GM12873 (cell line): ENCODE measurements around the gene TAS1R3.

Experiments used
- TF ChIP-seq, protein P1 (sequence below): IDR thresholded peaks from 2 replicates; pipeline ENCODE4 v1.5.1; 2012; ENCODE audit warnings: low read depth, mild to moderate bottlenecking, moderate library complexity, low read length, control low read depth; ENCODE audit not compliant: insufficient read depth; ENCODE audit errors: missing control alignments

Gene TAS1R3

DNA sequence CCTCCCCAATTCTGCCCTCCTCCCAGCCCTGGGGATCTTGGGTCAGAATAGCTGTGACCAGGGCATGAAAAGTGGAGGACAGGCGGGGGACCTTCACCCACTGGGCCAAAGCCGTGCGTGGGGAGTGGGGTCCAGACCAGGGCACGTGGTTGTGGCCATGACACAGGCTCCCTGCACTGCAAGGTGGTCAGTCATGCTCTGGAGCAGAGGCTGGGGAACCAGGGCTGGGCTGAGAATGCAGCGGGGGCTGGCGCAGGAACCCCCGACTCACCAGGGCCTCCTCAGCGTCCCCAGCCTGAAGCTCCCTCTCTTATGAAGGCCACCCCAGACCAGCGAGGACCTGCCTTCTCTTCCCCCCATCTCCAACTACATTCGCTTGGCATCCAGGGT is 15.4 kb downstream of the TAS1R3 start:
- TF ChIP-seq, protein P1, sequence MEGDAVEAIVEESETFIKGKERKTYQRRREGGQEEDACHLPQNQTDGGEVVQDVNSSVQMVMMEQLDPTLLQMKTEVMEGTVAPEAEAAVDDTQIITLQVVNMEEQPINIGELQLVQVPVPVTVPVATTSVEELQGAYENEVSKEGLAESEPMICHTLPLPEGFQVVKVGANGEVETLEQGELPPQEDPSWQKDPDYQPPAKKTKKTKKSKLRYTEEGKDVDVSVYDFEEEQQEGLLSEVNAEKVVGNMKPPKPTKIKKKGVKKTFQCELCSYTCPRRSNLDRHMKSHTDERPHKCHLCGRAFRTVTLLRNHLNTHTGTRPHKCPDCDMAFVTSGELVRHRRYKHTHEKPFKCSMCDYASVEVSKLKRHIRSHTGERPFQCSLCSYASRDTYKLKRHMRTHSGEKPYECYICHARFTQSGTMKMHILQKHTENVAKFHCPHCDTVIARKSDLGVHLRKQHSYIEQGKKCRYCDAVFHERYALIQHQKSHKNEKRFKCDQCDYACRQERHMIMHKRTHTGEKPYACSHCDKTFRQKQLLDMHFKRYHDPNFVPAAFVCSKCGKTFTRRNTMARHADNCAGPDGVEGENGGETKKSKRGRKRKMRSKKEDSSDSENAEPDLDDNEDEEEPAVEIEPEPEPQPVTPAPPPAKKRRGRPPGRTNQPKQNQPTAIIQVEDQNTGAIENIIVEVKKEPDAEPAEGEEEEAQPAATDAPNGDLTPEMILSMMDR: no peak

DNA sequence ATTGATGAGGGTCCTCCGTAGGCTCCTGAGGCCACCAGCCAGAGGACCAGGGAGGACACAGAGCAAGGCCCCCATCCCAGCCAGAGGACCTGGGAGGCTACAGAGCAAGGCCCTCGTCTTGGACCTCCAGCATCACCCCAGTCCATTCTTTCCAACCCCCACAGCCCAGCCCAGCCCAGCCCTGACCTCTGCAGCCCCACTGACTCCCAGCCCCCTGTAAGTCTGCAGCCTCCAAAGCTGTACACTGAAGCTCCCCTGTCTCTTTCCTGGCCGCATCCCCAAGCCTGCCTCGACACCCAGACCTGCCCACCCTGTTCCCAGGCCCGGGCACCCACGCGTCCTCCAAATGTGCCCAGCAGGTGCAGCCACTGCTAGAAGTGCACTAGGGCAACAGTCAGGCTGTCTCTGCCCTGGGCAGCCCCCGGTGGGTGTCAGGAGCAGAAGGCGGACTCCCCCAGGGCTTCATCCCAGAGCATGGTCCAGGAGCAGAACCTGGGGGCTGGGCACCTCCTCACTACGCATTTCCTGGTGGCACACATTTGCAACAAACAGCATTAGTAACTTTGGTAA is 16.0 kb downstream of the TAS1R3 start:
- TF ChIP-seq, protein P1: no peak

DNA sequence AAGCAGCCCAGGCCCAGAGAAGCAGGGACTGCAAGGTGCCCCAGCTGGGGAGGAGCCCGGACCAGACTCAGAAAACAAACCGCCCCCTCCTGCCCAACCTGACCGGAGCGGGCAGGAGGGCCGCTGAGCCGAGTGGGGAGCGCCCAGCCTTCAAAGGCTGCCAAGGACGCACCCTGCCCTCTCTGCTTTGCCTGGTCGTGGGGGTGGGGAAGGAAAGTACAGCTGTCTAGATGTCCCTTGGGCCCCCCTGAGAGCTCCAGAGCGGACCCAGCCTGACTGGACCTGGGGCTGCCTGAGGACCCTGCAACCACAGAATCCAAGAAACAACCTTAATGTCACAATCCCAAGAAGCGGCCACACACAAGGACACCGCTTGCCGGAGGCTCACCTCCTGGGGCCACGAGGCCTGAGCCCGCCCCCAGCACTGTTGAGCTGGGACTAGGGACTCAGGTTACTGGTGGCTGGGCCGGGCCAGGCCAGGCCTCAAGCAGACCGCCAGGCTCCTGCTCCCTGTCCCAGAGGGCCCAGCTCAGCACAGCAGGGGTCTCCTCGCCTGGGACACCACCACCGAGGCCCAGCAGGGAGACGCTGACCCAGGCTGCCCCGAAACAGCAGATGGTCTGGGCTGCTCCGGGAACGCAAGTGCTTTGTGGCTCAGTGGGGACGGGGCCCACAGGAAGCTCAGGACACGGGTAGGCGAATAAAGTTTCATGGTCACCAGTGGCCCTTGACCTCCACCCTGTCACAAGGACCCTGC is 16.8 kb downstream of the TAS1R3 start:
- TF ChIP-seq, protein P1: no peak

DNA sequence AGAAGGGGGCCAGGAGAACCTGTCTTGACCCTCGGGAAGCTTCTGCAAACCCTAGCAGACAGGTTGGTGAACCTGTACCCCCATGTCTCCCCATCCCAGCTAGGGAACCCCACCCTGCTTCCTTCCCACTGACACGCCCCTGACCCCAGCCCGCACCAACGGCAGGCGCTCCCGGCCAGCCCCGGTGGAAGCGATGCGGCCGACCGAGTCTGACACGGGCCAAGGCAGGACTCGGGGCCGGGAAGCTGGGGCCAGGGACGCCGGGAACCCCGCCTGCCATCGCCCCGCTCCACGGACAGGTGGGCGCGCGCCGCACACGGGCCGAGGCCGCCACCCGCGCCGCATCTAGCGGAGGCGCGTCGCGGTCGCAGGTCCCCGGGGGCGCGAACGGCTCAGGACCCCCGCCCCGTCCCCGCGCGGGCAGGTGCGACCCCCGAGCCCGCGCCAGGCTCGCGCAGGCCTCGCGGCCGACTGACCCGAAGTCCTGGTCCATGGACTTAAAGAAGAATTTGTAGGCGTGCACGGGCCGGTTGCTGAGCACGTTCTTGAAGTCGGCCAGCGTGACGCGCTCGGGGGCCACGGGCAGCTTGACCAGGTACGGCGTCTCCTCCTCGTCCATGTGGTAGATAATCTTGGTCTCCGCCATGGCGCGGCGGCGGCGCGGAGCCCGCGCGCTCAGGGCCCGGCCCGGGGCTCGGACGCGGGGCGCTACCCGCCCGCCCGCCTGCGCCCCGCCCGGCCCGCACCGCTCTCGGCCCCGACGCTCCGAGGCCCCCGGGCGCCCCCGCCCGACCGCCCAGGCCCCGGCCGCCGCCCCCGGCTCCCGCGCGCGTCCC is 17.6 kb downstream of the TAS1R3 start:
- TF ChIP-seq, protein P1: no peak

DNA sequence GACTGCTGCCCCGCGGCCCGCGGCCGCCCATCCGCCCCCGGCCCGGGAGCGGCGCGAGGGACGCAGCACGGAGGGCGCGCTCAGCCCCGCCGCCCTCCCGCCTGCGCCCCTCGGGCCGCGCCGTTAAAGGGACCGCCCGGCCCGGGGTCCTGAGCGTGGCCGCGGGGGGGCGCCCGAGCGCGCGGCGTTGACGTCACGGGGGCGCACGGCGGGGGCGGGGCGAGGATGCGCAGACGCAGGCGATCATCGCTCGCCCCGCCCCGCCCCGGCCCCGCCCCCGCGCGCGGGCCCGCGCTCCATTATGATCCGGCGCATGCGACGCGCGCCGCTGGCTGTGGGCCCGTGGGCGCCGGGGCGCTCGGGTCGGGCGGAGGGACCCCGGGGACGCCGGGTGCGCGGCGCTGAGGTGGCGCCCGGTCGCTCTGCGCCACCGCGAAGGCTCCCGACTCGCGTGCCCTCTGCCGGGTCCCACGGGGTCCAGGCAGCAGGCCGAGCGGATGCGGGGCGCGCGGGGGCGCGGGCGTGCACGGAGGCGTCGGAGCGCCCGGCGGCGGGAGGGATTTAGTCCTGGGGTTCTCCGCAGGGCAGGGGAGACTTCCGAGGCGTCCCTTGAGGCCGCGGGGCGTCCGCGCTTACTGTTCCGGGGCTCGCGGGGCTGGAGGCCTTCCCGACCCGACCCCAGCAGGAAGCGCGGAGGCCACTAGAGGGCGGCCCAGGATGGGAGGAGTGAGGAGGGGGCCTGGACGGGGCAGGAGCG is 18.4 kb downstream of the TAS1R3 start, which contains the start of gene DVL1:
DVL1 (minus strand) TSS at position 163 of the 757 bp plus-strand sequence. CDS start 353 bp downstream, outside the sequence.
- TF ChIP-seq, protein P1: peak; percentile 49

DNA sequence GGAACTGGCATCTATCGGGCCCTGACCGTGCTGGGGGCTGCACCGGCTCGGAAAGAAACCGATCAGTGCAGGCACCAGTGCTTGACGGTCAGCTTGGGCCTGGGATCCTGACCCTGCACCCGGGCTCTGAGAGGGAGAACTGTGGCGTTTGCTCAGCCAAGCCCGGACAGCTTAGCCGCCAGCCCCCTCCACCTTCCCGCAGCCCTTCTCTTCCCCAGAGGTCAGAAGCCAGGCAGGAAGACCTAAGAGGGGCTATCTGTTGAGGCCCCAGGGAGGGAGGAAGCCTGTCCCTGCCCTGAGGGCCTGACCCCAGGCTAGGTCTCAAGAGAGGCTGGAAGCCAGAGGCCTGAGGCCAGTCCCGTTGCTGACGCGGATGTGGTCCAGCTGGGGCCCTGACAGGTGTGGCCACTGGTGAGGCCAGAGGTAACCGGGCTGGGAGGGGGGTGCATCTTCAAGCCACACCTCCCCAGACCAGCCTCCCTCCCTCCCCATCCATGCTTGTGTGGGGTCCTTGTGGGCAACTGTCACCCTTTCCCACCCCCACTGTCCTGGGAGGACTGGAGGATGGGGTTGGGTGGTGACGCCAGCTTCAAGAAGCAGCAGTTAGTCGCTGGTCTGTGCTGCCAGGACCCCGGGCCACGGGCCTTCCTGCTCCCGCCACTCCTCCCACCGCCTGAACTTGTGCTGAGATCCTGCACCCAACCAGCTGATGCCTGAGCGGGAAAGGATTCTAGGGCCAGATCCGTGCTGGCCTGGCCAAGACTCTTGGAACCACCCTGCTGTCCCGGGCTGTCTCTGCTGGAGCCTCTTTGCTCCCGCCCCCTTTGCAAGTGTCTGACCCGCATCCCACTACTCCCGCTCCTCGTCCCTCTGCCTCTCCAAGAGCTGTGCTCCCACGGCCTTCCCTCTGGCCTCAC is 20.7 kb downstream of the TAS1R3 start:
- TF ChIP-seq, protein P1: no peak
